Measurements from ENCODE around the gene TMEM51.
A peak's percentile ranks its signal among the peaks of the same experiment; 100 is the strongest.

Gene TMEM51

GRCh38 chr1:15201221-15201620 lies 47.7 kb downstream of the TMEM51 start:
- peak; percentile 96 for FAIRE-seq

GRCh38 chr1:15201849-15202551 lies 48.5 kb downstream of the TMEM51 start:
- no peak for FAIRE-seq

- FAIRE-seq, result no peak
Measured at GRCh38 chr1:15204931-15205330, 51.4 kb downstream of the TMEM51 start.

GRCh38 chr1:15205586-15206346 lies 52.2 kb downstream of the TMEM51 start:
- no peak for FAIRE-seq

- FAIRE-seq, result no peak
Measured at GRCh38 chr1:15206418-15207030, 53.0 kb downstream of the TMEM51 start.

GRCh38 chr1:15207031-15207828 lies 53.7 kb downstream of the TMEM51 start:
- no peak for FAIRE-seq

- peak; percentile 66 for FAIRE-seq
Measured at GRCh38 chr1:15207829-15208429, 54.4 kb downstream of the TMEM51 start.

- FAIRE-seq, result no peak
Measured at GRCh38 chr1:15210651-15211375, 57.3 kb downstream of the TMEM51 start.

- no peak for FAIRE-seq
Measured at GRCh38 chr1:15211424-15211823, 57.9 kb downstream of the TMEM51 start.

- FAIRE-seq, result peak; percentile 89
Measured at GRCh38 chr1:15212216-15212953, 58.8 kb downstream of the TMEM51 start.

- peak; percentile 98 for FAIRE-seq
Measured at GRCh38 chr1:15212954-15213291, 59.4 kb downstream of the TMEM51 start.

- no peak for FAIRE-seq
Measured at GRCh38 chr1:15213341-15213821, 59.8 kb downstream of the TMEM51 start.

GRCh38 chr1:15214527-15214926 lies 61.0 kb downstream of the TMEM51 start:
- FAIRE-seq, result peak; percentile 99

- FAIRE-seq, result no peak
Measured at GRCh38 chr1:15215116-15215515, 61.6 kb downstream of the TMEM51 start.

- FAIRE-seq, result no peak
Measured at GRCh38 chr1:15217654-15218053, 64.1 kb downstream of the TMEM51 start.

- FAIRE-seq, result no peak
Measured at GRCh38 chr1:15218287-15219279, 65.0 kb downstream of the TMEM51 start.

- no peak for FAIRE-seq
Measured at GRCh38 chr1:15219280-15220023, 65.9 kb downstream of the TMEM51 start.

GRCh38 chr1:15220024-15220392 lies 66.5 kb downstream of the TMEM51 start:
- FAIRE-seq, result no peak

GRCh38 chr1:15220825-15221431 lies 67.4 kb downstream of the TMEM51 start:
- FAIRE-seq, result no peak
